ENCODE data around the gene PDE11A.

- TF ChIP-seq POLR2A (IDR thresholded peaks at IDR 0.05; ENCODE audit: low read length) (no peak), GATA1 (IDR thresholded peaks at IDR 0.05; ENCODE audit: low read depth, low read length) (no peak)
These were observed 20.9 kb upstream of the PDE11A start for GRCh38 chr2:178093471-178093870.
